BLaER1 (cell line): ENCODE data around the gene AMPD2.

Experiments
- H3K27ac ChIP-seq: shearing (Covaris generic); formaldehyde crosslinking; 2 replicates; pipeline ENCODE4 v1.8.1; 2022
- H3K27me3 ChIP-seq: shearing (Covaris generic); formaldehyde crosslinking; 2 replicates; pipeline ENCODE4 v1.8.1; 2022
- H3K36me3 ChIP-seq: shearing (Covaris generic); formaldehyde crosslinking; 2 replicates; pipeline ENCODE4 v1.8.1; 2022
- H3K4me1 ChIP-seq: shearing (Covaris generic); formaldehyde crosslinking; 2 replicates; pipeline ENCODE4 v1.8.1; 2022
- H3K4me2 ChIP-seq: shearing (Covaris generic); formaldehyde crosslinking; 2 replicates; pipeline ENCODE4 v1.8.1; 2022
- H3K4me3 ChIP-seq: shearing (Covaris generic); formaldehyde crosslinking; 2 replicates; pipeline ENCODE4 v1.8.1; 2022
- H3K9ac ChIP-seq: shearing (Covaris generic); formaldehyde crosslinking; 2 replicates; pipeline ENCODE4 v1.8.1; 2022
- H3K9me3 ChIP-seq: shearing (Covaris generic); formaldehyde crosslinking; 2 replicates; pipeline ENCODE4 v1.8.1; 2022
- H4K20me1 ChIP-seq: shearing (Covaris generic); formaldehyde crosslinking; 2 replicates; pipeline ENCODE4 v1.8.1; 2022
- Cebpa-rat ChIP-seq: shearing (Covaris generic); IDR thresholded peaks from 2 replicates; pipeline ENCODE4 v1.8.1; 2022

AMPD2 gene

DNA sequence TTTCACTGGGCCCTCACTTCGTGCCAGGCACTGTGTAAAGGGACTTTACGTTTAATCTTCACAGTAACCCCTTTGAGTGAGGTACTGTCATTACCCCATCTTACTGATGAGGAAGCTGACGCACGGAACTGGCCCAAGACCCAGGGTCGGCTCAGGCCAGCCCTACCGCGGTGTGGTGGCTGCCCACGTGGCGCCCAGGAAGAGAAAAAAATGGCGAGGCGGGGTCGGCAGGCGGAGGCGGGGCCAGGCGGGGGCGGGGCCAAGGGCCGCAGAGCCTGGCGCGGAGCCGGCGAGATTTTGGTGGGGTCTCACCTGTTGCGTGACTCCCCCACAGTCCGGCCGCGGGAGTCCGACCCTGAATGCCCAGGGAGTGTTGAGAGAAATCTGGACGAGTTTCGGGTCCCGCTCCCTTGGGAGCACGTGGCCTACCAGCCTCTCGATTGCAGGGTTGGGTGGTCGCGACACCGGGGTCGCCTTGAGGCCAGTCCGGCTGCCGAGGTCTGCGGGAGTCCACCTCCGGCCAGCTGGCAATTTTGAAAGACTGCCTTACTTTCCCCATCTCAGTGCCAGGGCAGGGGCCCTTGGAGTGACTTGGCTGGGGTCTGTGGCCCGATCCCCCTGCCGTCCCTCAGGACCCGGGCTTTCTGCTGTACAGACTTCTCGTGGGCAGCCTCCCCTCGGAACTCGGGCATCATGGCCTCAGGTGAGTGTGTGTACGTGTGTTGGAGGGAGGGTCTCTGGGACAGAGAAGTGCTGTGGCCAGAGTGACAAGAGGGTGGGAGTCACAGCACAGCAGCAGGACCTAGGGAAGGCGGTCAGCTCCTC, at the start of gene AMPD2, which contains the start of gene GNAT2:
AMPD2 (plus strand) TSS at position 262 of the 825 bp plus-strand sequence. CDS start 1,339 bp downstream, outside the sequence.
GNAT2 (minus strand) TSS at position 41 of the 825 bp plus-strand sequence. CDS start 6,746 bp downstream, outside the sequence.
- Histone ChIP-seq H3K4me1 (peaks cover 66% of the 10 kb centered on the region), H3K9me3 (no peaks in the 10 kb centered on the region), H3K4me2 (peak within 1 kb of the TSS; percentile 91), H3K27me3 (no peaks in the 10 kb centered on the region), H3K36me3 (no peaks in the 10 kb centered on the region), H4K20me1 (peaks cover 37% of the 10 kb centered on the region), H3K4me3 (peak within 1 kb of the TSS; percentile 93), H3K9ac (peak within 1 kb of the TSS; percentile 91), H3K27ac (peak within 1 kb of the TSS; percentile 89)
- no peak for TF ChIP-seq Cebpa-rat

DNA sequence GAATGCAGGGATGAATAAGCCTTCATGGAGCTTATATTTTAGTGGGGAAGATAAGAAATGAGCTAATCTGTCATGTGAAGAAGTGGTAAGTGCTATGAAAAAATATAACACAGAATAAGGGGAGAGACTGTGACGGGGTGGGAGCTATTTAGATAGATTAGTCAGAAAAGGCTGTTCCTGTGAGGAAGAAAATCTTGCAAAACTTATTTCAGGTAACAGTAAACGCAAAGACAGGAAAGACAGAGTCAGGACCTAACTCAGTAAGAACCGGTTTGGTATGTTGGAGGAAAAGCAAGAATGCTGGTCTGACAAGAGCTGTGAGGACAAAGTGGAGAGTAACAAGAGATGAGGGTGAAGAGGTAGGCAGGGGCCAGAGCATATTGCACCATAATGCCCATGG, 49.2 kb upstream of the AMPD2 start:
- peaks cover 17% of the 10 kb centered on the region for H3K36me3 ChIP-seq
- no peak overlapping the region for H3K4me3 ChIP-seq
- no peak overlapping the region for H3K9ac ChIP-seq
- H3K9me3 ChIP-seq, result no peaks in the 10 kb centered on the region
- TF ChIP-seq Cebpa-rat, result no peak
- no peak overlapping the region for H3K4me2 ChIP-seq
- H3K27me3 ChIP-seq, result no peaks in the 10 kb centered on the region
- no peak overlapping the region for H3K27ac ChIP-seq
- peaks cover 96% of the 10 kb centered on the region for H4K20me1 ChIP-seq
- peaks cover 13% of the 10 kb centered on the region for H3K4me1 ChIP-seq

- H3K9ac ChIP-seq, result no peak overlapping the region
- H3K27me3 ChIP-seq, result no peaks in the 10 kb centered on the region
- H3K9me3 ChIP-seq, result no peaks in the 10 kb centered on the region
- H3K4me1 ChIP-seq, result peaks cover 2% of the 10 kb centered on the region
- no peak overlapping the region for H3K27ac ChIP-seq
- peaks cover 65% of the 10 kb centered on the region for H4K20me1 ChIP-seq
- TF ChIP-seq Cebpa-rat, result no peak
- no peak overlapping the region for H3K4me2 ChIP-seq
- peaks cover 49% of the 10 kb centered on the region for H3K36me3 ChIP-seq
- no peak overlapping the region for H3K4me3 ChIP-seq
Measured at GRCh38 chr1:109573785-109574184, 45.9 kb upstream of the AMPD2 start.

GRCh38 chr1:109578947-109579443, 40.6 kb upstream of the AMPD2 start:
- no peaks in the 10 kb centered on the region for H3K9me3 ChIP-seq
- H3K4me2 ChIP-seq, result no peak overlapping the region
- H3K4me1 ChIP-seq, result no peaks in the 10 kb centered on the region
- TF ChIP-seq Cebpa-rat, result no peak
- no peaks in the 10 kb centered on the region for H3K27me3 ChIP-seq
- no peak overlapping the region for H3K27ac ChIP-seq
- peaks cover 94% of the 10 kb centered on the region for H3K36me3 ChIP-seq
- no peak overlapping the region for H3K9ac ChIP-seq
- H4K20me1 ChIP-seq, result peaks cover 23% of the 10 kb centered on the region
- H3K4me3 ChIP-seq, result no peak overlapping the region

GRCh38 chr1:109579491-109579890, 40.1 kb upstream of the AMPD2 start:
- TF ChIP-seq Cebpa-rat, result no peak
- H3K9ac ChIP-seq, result no peak overlapping the region
- peaks cover 94% of the 10 kb centered on the region for H3K36me3 ChIP-seq
- H3K27me3 ChIP-seq, result no peaks in the 10 kb centered on the region
- H3K27ac ChIP-seq, result no peak overlapping the region
- H3K9me3 ChIP-seq, result no peaks in the 10 kb centered on the region
- no peaks in the 10 kb centered on the region for H3K4me1 ChIP-seq
- no peak overlapping the region for H3K4me3 ChIP-seq
- H4K20me1 ChIP-seq, result peaks cover 18% of the 10 kb centered on the region
- H3K4me2 ChIP-seq, result no peak overlapping the region

- Histone ChIP-seq H3K36me3 (peaks cover 94% of the 10 kb centered on the region), H3K27ac (no peak overlapping the region), H3K9ac (no peak overlapping the region), H3K9me3 (no peaks in the 10 kb centered on the region), H3K4me2 (no peak overlapping the region), H3K4me3 (no peak overlapping the region), H4K20me1 (peaks cover 11% of the 10 kb centered on the region; the same call in 1 of the 2 replicates), H3K4me1 (no peaks in the 10 kb centered on the region), H3K27me3 (no peaks in the 10 kb centered on the region)
- TF ChIP-seq Cebpa-rat, result no peak
Measured at GRCh38 chr1:109582021-109582420, 37.6 kb upstream of the AMPD2 start.

DNA sequence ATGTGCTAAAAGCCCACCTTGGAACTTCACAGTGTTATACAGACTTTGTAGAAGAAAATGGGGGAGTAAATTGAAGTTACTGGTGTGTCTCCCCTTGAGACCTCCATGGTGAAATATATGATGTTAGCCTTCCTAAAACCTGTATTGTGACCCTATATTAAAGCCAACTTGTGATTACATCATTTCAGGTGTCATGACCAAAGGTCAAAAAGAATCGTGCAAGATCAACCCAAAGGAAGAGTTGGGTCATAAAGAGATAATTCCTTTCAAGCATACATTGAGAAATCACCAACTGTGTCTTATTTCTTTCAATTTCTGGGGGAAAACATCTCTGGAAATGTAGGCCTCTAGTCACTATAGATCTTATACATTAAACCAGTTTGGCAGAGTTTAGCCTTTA, 34.9 kb upstream of the AMPD2 start:
- no peaks in the 10 kb centered on the region for H3K27me3 ChIP-seq
- no peak overlapping the region for H3K27ac ChIP-seq
- H3K4me3 ChIP-seq, result no peak overlapping the region
- no peaks in the 10 kb centered on the region for H4K20me1 ChIP-seq
- no peaks in the 10 kb centered on the region for H3K9me3 ChIP-seq
- no peak overlapping the region for H3K9ac ChIP-seq
- peaks cover 94% of the 10 kb centered on the region for H3K36me3 ChIP-seq
- H3K4me1 ChIP-seq, result no peaks in the 10 kb centered on the region
- H3K4me2 ChIP-seq, result no peak overlapping the region
- no peak for TF ChIP-seq Cebpa-rat

GRCh38 chr1:109586055-109586454, 33.6 kb upstream of the AMPD2 start:
- no peak overlapping the region for H3K27ac ChIP-seq
- no peak overlapping the region for H3K4me3 ChIP-seq
- H3K9me3 ChIP-seq, result no peaks in the 10 kb centered on the region
- H3K36me3 ChIP-seq, result peaks cover 94% of the 10 kb centered on the region
- no peak overlapping the region for H3K9ac ChIP-seq
- no peaks in the 10 kb centered on the region for H3K4me1 ChIP-seq
- no peaks in the 10 kb centered on the region for H3K27me3 ChIP-seq
- TF ChIP-seq Cebpa-rat, result no peak
- H4K20me1 ChIP-seq, result no peaks in the 10 kb centered on the region
- no peak overlapping the region for H3K4me2 ChIP-seq

DNA sequence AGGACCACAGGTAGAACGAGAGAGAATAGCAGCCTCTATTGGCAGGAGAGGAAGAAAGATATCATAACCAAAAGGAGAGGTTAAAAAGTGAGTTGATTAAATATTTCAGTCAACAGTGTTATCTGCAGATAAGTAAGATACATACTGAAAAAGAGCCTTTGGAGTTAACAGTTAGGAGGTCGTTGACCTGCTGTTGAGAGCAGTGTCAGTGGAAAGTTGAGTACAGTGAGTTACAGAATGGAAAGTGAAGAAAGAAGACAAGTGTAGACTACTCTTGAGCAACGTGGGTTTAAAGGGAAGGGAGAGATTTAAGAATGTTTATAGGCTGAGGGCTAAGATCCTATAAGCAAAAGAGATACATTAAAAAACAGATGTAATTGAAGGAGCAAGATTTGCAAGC, 30.5 kb upstream of the AMPD2 start:
- no peaks in the 10 kb centered on the region for H3K4me1 ChIP-seq
- peaks cover 94% of the 10 kb centered on the region for H3K36me3 ChIP-seq
- H3K27ac ChIP-seq, result no peak overlapping the region

DNA sequence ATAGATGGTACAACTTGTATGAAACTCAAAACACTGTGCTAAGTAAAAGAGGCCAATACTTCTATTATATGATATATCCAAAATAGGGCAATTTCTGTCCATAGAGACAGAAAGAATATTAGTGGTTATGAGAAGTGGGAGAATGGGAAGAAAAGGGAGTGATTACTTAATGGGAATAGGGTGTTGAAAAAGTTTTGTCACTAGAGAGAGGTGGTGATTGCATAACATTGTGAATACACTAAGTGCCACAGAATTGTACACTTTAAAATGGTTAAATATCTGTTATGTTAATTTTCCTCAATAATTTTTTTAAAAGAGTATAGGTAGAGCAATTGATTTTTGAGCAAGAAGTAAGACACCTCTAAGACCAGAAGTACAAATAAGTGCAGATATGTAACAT, 30.0 kb upstream of the AMPD2 start:
- Histone ChIP-seq H3K36me3 (peaks cover 90% of the 10 kb centered on the region), H3K9me3 (no peaks in the 10 kb centered on the region), H3K4me3 (no peak overlapping the region), H3K9ac (no peak overlapping the region), H3K27ac (no peak overlapping the region), H3K4me2 (no peak overlapping the region), H3K4me1 (no peaks in the 10 kb centered on the region), H3K27me3 (no peaks in the 10 kb centered on the region), H4K20me1 (no peaks in the 10 kb centered on the region)
- TF ChIP-seq Cebpa-rat, result no peak

More for the DNA sequence above, 30.5 kb upstream of the AMPD2 start:
- H3K9ac ChIP-seq, result no peak overlapping the region
- no peak for TF ChIP-seq Cebpa-rat
- H3K27me3 ChIP-seq, result no peaks in the 10 kb centered on the region
- H3K9me3 ChIP-seq, result no peaks in the 10 kb centered on the region
- no peak overlapping the region for H3K4me3 ChIP-seq
- no peaks in the 10 kb centered on the region for H4K20me1 ChIP-seq
- no peak overlapping the region for H3K4me2 ChIP-seq
